Hepatocyte (in vitro differentiated cells): ENCODE measurements around the gene WDR86. TPM values are rescaled to one million over a fixed set of nuclear protein-coding genes. Genes with fewer than 3 reads are reported as not detected.

Experiments
- DNase-seq: peaks from one replicate; pipeline ENCODE4 v3.0.0-alpha.2; 2016; ENCODE audit warnings: low spot score
- H2AFZ ChIP-seq: fragments of 200-600 bp; sonication (generic); 2 replicates; pipeline ENCODE4 v1.6.0; 2016; ENCODE audit warnings: antibody characterized with exemption, mild to moderate bottlenecking
- H3K27ac ChIP-seq: fragments of 200-600 bp; sonication (generic); 2 replicates; pipeline ENCODE4 v1.5.1; 2016; ENCODE audit warnings: mild to moderate bottlenecking
- H3K27me3 ChIP-seq: fragments of 200-600 bp; sonication (generic); 2 replicates; pipeline ENCODE4 v1.6.1; 2016
- H3K36me3 ChIP-seq: fragments of 200-600 bp; sonication (generic); replicated peaks from 2 replicates; pipeline ENCODE4 v1.5.1; 2016; ENCODE audit warnings: low read depth; ENCODE audit not compliant: insufficient read depth
- H3K4me1 ChIP-seq: fragments of 200-600 bp; sonication (generic); 2 replicates; pipeline ENCODE4 v1.5.1; 2016; ENCODE audit warnings: mild to moderate bottlenecking, moderate library complexity; ENCODE audit not compliant: insufficient read depth
- H3K4me2 ChIP-seq: fragments of 200-600 bp; sonication (generic); 2 replicates; pipeline ENCODE4 v1.6.0; 2016
- H3K4me3 ChIP-seq: fragments of 200-600 bp; sonication (generic); 2 replicates; pipeline ENCODE4 v1.5.1; 2016; ENCODE audit warnings: mild to moderate bottlenecking
- H3K79me2 ChIP-seq: fragments of 200-600 bp; sonication (generic); 2 replicates; pipeline ENCODE4 v1.6.0; 2017; ENCODE audit warnings: mild to moderate bottlenecking
- H3K9me2 ChIP-seq: fragments of 200-600 bp; sonication (generic); replicated peaks from 2 replicates; pipeline ENCODE4 v1.6.0; 2017; ENCODE audit warnings: mild to moderate bottlenecking; ENCODE audit not compliant: insufficient read depth
- H3K9me3 ChIP-seq: fragments of 200-600 bp; sonication (generic); 2 replicates; pipeline ENCODE4 v1.5.1; 2016; ENCODE audit warnings: low read depth, mild to moderate bottlenecking
- H4K20me1 ChIP-seq: fragments of 200-600 bp; sonication (generic); 2 replicates; pipeline ENCODE4 v1.6.0; 2016; ENCODE audit warnings: mild to moderate bottlenecking; ENCODE audit not compliant: insufficient read depth, poor library complexity, severe bottlenecking
- EZH2 ChIP-seq: fragments of 200-600 bp; sonication (generic); IDR thresholded peaks from 2 replicates; pipeline ENCODE4 v1.6.1; 2016; ENCODE audit warnings: antibody characterized with exemption, mild to moderate bottlenecking, borderline replicate concordance
- EZH2phosphoT487 ChIP-seq: fragments of 200-600 bp; sonication (generic); IDR thresholded peaks from one replicate; pipeline ENCODE4 v1.6.1; 2018; ENCODE audit warnings: antibody characterized with exemption, mild to moderate bottlenecking, low read depth, moderate library complexity; ENCODE audit not compliant: unreplicated experiment, severe bottlenecking
- WGBS: methylation state at CpG from one replicate; pipeline ENCODE4 v1.1.6; 2016; ENCODE audit warnings: low lambda C conversion rate; ENCODE audit errors: missing lambda C conversion rate; 5-methylcytosine and 5-hydroxymethylcytosine counted together
- polyA plus RNA-seq: library from polyadenylated mRNA; unstranded; fragments of >200 nt; fragmentation: Nextera tagmentation; extraction: Ambion mirVana; gene quantifications from 2 replicates; pipeline ENCODE4 v1.2.1, GENCODE V29; 2016
- total RNA-seq: library from RNA; depleted of rRNA; stranded (reverse); fragments of >200 nt; gene quantifications from 2 replicates; pipeline ENCODE4 v1.2.3, GENCODE V29; 2014
- TF ChIP-seq, protein P1 (sequence below): fragments of 200-600 bp; sonication (generic); IDR thresholded peaks from 2 replicates; pipeline ENCODE4 v1.5.1; 2016; ENCODE audit warnings: antibody characterized with exemption, mild to moderate bottlenecking; ENCODE audit not compliant: poor library complexity

WDR86 gene
- total and polyA plus RNA-seq, 2 experiments from 2014 or later: 10.6 to 12.4 TPM

DNA sequence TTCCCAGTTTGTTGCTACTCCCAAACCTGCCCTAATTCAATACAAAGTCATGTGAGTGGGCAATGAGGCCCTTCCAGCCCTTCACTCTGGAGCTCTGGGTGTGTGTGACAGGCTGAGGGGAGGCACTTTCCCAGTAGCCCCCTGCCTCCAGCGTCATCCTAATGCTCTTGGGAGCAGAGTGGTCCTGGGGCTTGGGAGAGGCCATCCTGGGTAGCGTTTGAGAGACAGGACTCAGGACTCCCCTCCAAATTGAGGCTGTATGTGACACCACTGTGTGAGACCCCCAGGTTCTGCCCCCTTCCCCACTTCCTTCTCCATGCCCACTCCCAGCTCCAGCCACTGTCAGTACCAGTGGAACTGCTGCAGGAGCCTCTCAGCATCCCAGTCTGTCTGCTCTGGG lies 36.6 kb upstream of the WDR86 start:
- TF ChIP-seq, protein P1, sequence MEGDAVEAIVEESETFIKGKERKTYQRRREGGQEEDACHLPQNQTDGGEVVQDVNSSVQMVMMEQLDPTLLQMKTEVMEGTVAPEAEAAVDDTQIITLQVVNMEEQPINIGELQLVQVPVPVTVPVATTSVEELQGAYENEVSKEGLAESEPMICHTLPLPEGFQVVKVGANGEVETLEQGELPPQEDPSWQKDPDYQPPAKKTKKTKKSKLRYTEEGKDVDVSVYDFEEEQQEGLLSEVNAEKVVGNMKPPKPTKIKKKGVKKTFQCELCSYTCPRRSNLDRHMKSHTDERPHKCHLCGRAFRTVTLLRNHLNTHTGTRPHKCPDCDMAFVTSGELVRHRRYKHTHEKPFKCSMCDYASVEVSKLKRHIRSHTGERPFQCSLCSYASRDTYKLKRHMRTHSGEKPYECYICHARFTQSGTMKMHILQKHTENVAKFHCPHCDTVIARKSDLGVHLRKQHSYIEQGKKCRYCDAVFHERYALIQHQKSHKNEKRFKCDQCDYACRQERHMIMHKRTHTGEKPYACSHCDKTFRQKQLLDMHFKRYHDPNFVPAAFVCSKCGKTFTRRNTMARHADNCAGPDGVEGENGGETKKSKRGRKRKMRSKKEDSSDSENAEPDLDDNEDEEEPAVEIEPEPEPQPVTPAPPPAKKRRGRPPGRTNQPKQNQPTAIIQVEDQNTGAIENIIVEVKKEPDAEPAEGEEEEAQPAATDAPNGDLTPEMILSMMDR: no peak
- TF ChIP-seq EZH2phosphoT487 (no peak), EZH2 (no peak)

DNA sequence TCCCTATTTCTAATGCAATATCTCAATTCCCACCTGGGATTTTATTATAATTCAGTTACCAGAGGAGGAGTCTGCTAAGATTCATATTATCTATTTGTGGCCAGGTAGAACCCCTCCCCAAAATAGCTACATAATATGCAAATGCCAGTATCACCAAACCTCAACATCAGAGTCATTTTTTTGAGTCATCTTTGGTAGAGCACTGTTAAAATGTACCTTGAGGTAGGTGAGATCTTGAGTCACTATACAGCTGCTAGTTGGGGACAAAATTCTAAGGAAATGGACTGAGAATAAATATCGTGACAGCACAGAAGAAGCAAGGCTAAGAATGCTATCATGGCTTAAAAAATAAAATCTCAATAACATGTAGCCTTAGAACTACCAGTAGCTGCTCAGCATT lies 34.8 kb upstream of the WDR86 start:
- Histone ChIP-seq H3K4me1 (peaks cover 5% of the 10 kb centered on the region), H3K9me2 (no peaks in the 10 kb centered on the region), H3K79me2 (no peaks in the 10 kb centered on the region), H3K4me3 (no peak overlapping the region), H3K27me3 (no peaks in the 10 kb centered on the region), H3K9me3 (no peaks in the 10 kb centered on the region), H3K27ac (no peak overlapping the region), H3K4me2 (no peak overlapping the region), H4K20me1 (no peaks in the 10 kb centered on the region), H2AFZ (no peak overlapping the region), H3K36me3 (no peaks in the 10 kb centered on the region)
- 77% methylated on average over 1 of the region's 1 CpG for WGBS
- no peak for DNase-seq
- TF ChIP-seq, protein P1: no peak
- no peak for TF ChIP-seq EZH2phosphoT487
- no peak for TF ChIP-seq EZH2

More for the DNA sequence above, 36.6 kb upstream of the WDR86 start:
- no peaks in the 10 kb centered on the region for H3K9me3 ChIP-seq
- H3K79me2 ChIP-seq: no peaks in the 10 kb centered on the region
- H3K27me3 ChIP-seq: no peaks in the 10 kb centered on the region
- no peak overlapping the region for H3K27ac ChIP-seq
- H3K9me2 ChIP-seq: no peaks in the 10 kb centered on the region
- H4K20me1 ChIP-seq: no peaks in the 10 kb centered on the region
- WGBS: 86% methylated on average over 2 of the region's 2 CpGs
- H3K4me3 ChIP-seq: no peak overlapping the region
- H3K36me3 ChIP-seq: no peaks in the 10 kb centered on the region
- DNase-seq: no peak
- no peaks in the 10 kb centered on the region for H3K4me1 ChIP-seq
- H2AFZ ChIP-seq: no peak overlapping the region
- H3K4me2 ChIP-seq: no peak overlapping the region

DNA sequence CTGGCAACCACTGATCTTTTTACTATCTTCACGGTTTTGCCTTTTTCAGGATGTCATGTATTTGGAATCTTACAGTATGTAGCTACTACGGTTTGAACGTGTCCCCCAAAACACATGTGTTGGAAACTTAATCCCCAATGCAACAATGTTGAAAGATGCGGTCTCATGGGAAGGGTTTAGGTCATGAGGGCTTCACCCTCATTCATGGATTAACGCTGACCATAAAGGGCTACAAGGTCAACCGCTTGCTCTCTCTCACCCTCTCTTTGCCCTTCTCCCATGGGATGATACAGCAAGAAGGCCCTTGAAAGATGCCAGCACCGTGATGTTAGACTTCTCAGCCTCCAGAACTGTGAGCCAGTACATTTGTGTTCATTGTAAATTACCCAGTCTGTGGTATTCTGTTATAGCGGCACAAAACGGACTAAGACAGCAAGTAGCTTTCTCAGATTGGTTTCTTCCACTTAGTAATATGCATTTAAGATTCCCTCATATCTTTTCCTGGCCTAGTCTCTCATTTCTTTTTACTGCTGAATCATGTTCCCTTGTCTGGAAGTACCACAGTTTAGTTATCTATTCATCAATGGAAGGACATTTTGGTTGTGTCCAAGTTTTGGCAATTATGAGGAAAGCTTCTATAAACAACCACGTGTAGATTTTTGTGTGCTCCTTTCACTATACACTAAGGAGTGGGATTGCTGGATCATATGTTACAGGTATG lies 33.1 kb upstream of the WDR86 start:
- Histone ChIP-seq H3K36me3 (no peaks in the 10 kb centered on the region), H3K4me2 (no peak overlapping the region), H3K4me1 (peaks cover 5% of the 10 kb centered on the region), H3K79me2 (no peaks in the 10 kb centered on the region), H3K27ac (no peak overlapping the region), H2AFZ (no peak overlapping the region), H3K9me3 (no peaks in the 10 kb centered on the region), H3K9me2 (no peaks in the 10 kb centered on the region), H3K27me3 (no peaks in the 10 kb centered on the region), H3K4me3 (no peak overlapping the region), H4K20me1 (no peaks in the 10 kb centered on the region)
- DNase-seq: no peak
- WGBS: 78% methylated on average over 10 of the region's 10 CpGs
- TF ChIP-seq, protein P1: no peak
- TF ChIP-seq EZH2phosphoT487: no peak
- TF ChIP-seq EZH2: no peak
